Activated CD8-positive, alpha-beta T cell treated with anti-CD3 and anti-CD28 coated beads, Interleukin-2, amount 10 ng/mL, durations not matched to agents 7 days and 5 days (primary cell): Measurements from ENCODE around the gene CDCP1. TPM values are rescaled to one million over a fixed set of nuclear protein-coding genes. Genes with fewer than 3 reads are reported as not detected.
A peak's percentile ranks its signal among the peaks of the same experiment; 100 is the strongest.

Experiments used
- ATAC-seq: fragments of 150-1000 bp; cut with Tn5 transposase; one replicate; pipeline ENCODE4 v1.10.0; 2021; ENCODE audit warnings: moderate library complexity
- CTCF ChIA-PET: fragments of 350-600 bp; sonication (Branson Sonifier 250); formaldehyde crosslinking; loops from one replicate; lab custom pipeline; 2021; ENCODE audit warnings: antibody characterized with exemption; lab: Charles Lee
- POLR2A ChIA-PET: fragments of 350-600 bp; sonication (Branson Sonifier 250); formaldehyde crosslinking; loops from one replicate; lab custom pipeline; 2021; ENCODE audit warnings: antibody characterized with exemption; lab: Charles Lee
- DNase-seq: peaks from one replicate; pipeline ENCODE4 v3.0.0-alpha.2; 2020
- H3K27ac Mint-ChIP-seq: one replicate; pipeline ENCODE4 v1.8.0; 2021; ENCODE audit warnings: mild to moderate bottlenecking, mixed read lengths
- H3K27me3 Mint-ChIP-seq: one replicate; pipeline ENCODE4 v1.8.0; 2021; ENCODE audit warnings: low read depth, mixed read lengths
- H3K36me3 Mint-ChIP-seq: one replicate; pipeline ENCODE4 v1.8.0; 2021; ENCODE audit warnings: low read depth, mixed read lengths
- H3K4me1 Mint-ChIP-seq: one replicate; pipeline ENCODE4 v1.8.0; 2021; ENCODE audit warnings: low read depth, mixed read lengths
- H3K4me3 Mint-ChIP-seq: one replicate; pipeline ENCODE4 v1.8.0; 2021; ENCODE audit warnings: mild to moderate bottlenecking, mixed read lengths
- H3K9me3 Mint-ChIP-seq: one replicate; pipeline ENCODE4 v1.8.0; 2022; ENCODE audit warnings: mixed read lengths; ENCODE audit not compliant: insufficient read depth
- total RNA-seq, 2 experiments: library from RNA; stranded (reverse); gene quantifications; one replicate each; pipeline ENCODE4 v1.2.3, GENCODE V29; 2021

CDCP1 gene
- total RNA-seq, 2 experiments from 2014 or later = 16.4 to 17.7 TPM

GRCh38 chr3:45132568-45133211, 13.5 kb downstream of the CDCP1 start:
- DNase-seq = no peak
- no peak for ATAC-seq
- Mint-ChIP-seq H3K4me3 (no peak overlapping the region), H3K27ac (no peak overlapping the region), H3K27me3 (peaks cover 8% of the 10 kb centered on the region), H3K4me1 (peaks cover 13% of the 10 kb centered on the region), H3K9me3 (no peaks in the 10 kb centered on the region), H3K36me3 (peaks cover 2% of the 10 kb centered on the region)
- POLR2A ChIA-PET = interaction anchor here (1.5 kb wide), 1 partner anchor 14 kb away, joined by 4 read pairs; no protein-coding TSS in a partner anchor
- CTCF ChIA-PET = interaction anchor here (1.2 kb wide), 1 partner anchor 10 kb away, joined by 5 read pairs; no protein-coding TSS in a partner anchor

DNA sequence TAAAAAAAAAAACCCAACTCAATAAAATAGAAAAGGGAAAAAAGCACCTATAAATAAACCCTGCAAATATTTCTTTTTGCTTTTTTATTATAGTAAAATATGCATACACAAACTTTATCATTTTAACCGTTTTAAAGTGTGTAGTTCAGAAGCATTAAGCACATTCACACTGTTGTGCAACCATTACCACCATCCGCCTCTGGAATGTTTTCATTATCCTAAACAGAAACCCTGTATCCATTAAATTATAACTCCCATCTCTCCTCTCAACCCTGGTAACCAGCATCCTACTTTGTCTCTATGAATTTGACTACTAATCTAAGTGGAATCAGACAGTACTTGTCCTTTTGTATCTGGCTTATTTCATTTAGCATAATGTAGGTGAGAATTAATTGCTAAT, 15.0 kb downstream of the CDCP1 start:
- no peak overlapping the region for H3K27ac Mint-ChIP-seq
- DNase-seq = no peak
- ChIA-PET POLR2A (no interaction called here), CTCF (interaction anchor here (1.3 kb wide), 1 partner anchor 90 kb away, joined by 3 read pairs; no protein-coding TSS in a partner anchor)
- no peak overlapping the region for H3K4me3 Mint-ChIP-seq
- peaks cover 4% of the 10 kb centered on the region for H3K27me3 Mint-ChIP-seq
- peaks cover 9% of the 10 kb centered on the region for H3K36me3 Mint-ChIP-seq
- peaks cover 24% of the 10 kb centered on the region for H3K4me1 Mint-ChIP-seq
- no peak for ATAC-seq
- no peaks in the 10 kb centered on the region for H3K9me3 Mint-ChIP-seq

DNA sequence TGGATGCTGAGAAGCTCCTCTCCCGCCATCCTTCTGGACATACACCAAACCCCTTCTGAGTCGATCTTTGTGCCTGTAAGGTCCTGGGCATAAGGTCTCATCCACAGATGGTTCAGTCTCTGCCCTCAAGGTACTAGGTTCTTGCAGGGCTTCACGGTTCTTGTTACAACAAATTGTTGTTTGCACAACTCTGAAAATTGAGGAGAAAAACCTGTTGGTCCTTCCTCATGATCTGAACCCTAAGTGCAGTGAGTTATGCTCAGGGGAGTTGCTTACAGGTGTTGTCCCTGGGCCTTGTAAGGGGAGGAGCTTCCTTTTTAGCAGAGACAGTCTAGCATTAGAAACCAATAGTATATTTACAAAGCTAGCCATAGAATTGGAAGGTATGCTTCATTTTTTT, 15.7 kb downstream of the CDCP1 start:
- peaks cover 9% of the 10 kb centered on the region for H3K36me3 Mint-ChIP-seq
- ChIA-PET CTCF (interaction anchor here (0.9 to 1.3 kb wide), 2 partner anchors 80 to 89 kb away, joined by 3 read pairs; no protein-coding TSS in a partner anchor), POLR2A (no interaction called here)
- no peak overlapping the region for H3K4me3 Mint-ChIP-seq
- DNase-seq (no peak), ATAC-seq (no peak)
- no peaks in the 10 kb centered on the region for H3K9me3 Mint-ChIP-seq
- H3K4me1 Mint-ChIP-seq = peaks cover 27% of the 10 kb centered on the region
- no peak overlapping the region for H3K27ac Mint-ChIP-seq
- peaks cover 4% of the 10 kb centered on the region for H3K27me3 Mint-ChIP-seq

GRCh38 chr3:45128950-45129349, 17.2 kb downstream of the CDCP1 start:
- Mint-ChIP-seq H3K27me3 (peaks cover 8% of the 10 kb centered on the region), H3K9me3 (no peaks in the 10 kb centered on the region), H3K4me3 (no peak overlapping the region), H3K36me3 (peaks cover 19% of the 10 kb centered on the region), H3K4me1 (peaks cover 27% of the 10 kb centered on the region), H3K27ac (no peak overlapping the region)
- ChIA-PET POLR2A (interaction anchor here (0.7 kb wide), 1 partner anchor 44 kb away, joined by 4 read pairs; no protein-coding TSS in a partner anchor), CTCF (no interaction called here)
- DNase-seq = no peak
- no peak for ATAC-seq

- Mint-ChIP-seq H3K36me3 (peaks cover 21% of the 10 kb centered on the region), H3K27me3 (peaks cover 16% of the 10 kb centered on the region), H3K9me3 (no peaks in the 10 kb centered on the region), H3K4me3 (no peak overlapping the region), H3K27ac (no peak overlapping the region), H3K4me1 (peaks cover 36% of the 10 kb centered on the region)
- ChIA-PET POLR2A (no interaction called here), CTCF (no interaction called here)
- no peak for ATAC-seq
- no peak for DNase-seq
These were observed 18.9 kb downstream of the CDCP1 start for GRCh38 chr3:45127130-45127822.

DNA sequence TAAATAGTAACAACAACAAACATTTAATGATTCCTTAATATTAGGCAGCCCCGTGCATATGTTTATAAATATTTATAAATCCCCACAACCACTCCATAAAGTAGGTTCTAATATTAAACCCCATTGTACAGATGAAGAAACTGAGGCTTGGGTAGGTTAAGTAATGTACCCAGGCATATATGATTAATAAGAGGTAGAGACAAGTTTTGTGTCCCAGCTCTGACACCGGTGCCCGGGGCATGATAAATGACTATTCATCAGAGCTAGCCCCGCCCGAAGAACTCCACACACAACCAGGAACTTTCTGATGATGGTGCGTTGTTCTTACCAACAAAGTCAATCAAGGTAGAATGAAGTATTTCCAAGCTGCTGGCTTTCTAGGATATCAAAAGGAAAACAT, 19.4 kb downstream of the CDCP1 start:
- POLR2A ChIA-PET = no interaction called here
- H3K4me1 Mint-ChIP-seq = peaks cover 36% of the 10 kb centered on the region
- peaks cover 16% of the 10 kb centered on the region for H3K27me3 Mint-ChIP-seq
- H3K27ac Mint-ChIP-seq = no peak overlapping the region
- no peak overlapping the region for H3K4me3 Mint-ChIP-seq
- CTCF ChIA-PET = no interaction called here
- no peaks in the 10 kb centered on the region for H3K9me3 Mint-ChIP-seq
- DNase-seq = no peak
- ATAC-seq = no peak
- H3K36me3 Mint-ChIP-seq = peaks cover 21% of the 10 kb centered on the region

DNA sequence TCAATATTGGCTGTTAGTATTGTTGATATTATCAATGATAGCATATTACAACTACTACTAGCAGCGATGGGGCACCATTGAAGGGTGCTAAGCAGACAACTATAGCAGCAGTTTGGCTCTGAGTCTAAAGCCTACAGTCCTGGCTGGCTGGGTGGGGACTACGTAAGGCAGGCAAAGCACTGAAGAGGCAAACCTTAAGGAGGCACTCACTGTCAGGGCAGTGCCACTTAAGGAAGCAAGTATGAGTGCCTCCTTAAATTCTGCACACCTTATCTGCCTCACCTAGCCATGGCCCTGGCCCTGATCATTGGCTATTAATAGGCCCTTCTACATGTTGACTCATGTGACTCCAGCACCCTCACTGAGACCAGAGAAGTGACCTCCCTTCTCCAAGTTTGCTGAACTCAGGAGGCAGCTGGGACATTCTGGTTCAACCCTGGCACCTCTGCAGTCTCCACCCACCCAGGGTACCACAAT, 20.6 kb downstream of the CDCP1 start:
- ATAC-seq (no peak), DNase-seq (no peak)
- H3K27me3 Mint-ChIP-seq = peaks cover 22% of the 10 kb centered on the region
- CTCF ChIA-PET = no interaction called here
- POLR2A ChIA-PET = no interaction called here
- no peak overlapping the region for H3K4me3 Mint-ChIP-seq
- H3K36me3 Mint-ChIP-seq = peaks cover 25% of the 10 kb centered on the region
- peaks cover 45% of the 10 kb centered on the region for H3K4me1 Mint-ChIP-seq
- peak overlapping the region; percentile 12 for H3K27ac Mint-ChIP-seq
- no peaks in the 10 kb centered on the region for H3K9me3 Mint-ChIP-seq

GRCh38 chr3:45124956-45125355, 21.2 kb downstream of the CDCP1 start:
- ATAC-seq (no peak), DNase-seq (no peak)
- ChIA-PET POLR2A (no interaction called here), CTCF (no interaction called here)
- Mint-ChIP-seq H3K27me3 (peaks cover 22% of the 10 kb centered on the region), H3K4me1 (peaks cover 52% of the 10 kb centered on the region), H3K36me3 (peaks cover 30% of the 10 kb centered on the region), H3K4me3 (no peak overlapping the region), H3K9me3 (no peaks in the 10 kb centered on the region), H3K27ac (no peak overlapping the region)

DNA sequence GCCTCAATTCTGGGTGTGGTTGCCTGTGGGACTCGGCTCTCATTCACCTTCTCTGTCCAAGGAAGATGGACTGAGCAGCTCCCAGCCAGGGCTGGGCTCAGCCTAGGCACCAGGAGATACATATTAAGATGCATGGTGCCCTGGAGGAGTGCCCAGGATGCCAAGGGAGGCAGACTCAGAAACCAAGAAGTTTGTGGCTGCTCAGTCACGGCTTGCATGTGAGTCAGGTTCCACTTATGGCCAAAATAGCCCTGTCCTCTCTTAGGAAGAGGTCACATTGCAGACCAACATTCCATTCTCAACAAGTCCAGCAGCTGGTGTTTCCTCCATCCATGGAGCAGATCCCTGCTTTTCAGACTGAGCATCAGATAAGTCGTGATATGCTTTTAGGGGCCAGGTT, 21.8 kb downstream of the CDCP1 start:
- H3K4me3 Mint-ChIP-seq = no peak overlapping the region
- no peak overlapping the region for H3K27ac Mint-ChIP-seq
- ChIA-PET CTCF (interaction anchor here (1.2 kb wide), 1 partner anchor 16 kb away, joined by 3 read pairs; no protein-coding TSS in a partner anchor), POLR2A (no interaction called here)
- H3K9me3 Mint-ChIP-seq = no peaks in the 10 kb centered on the region
- peaks cover 58% of the 10 kb centered on the region for H3K4me1 Mint-ChIP-seq
- ATAC-seq (no peak), DNase-seq (no peak)
- H3K27me3 Mint-ChIP-seq = peaks cover 18% of the 10 kb centered on the region
- H3K36me3 Mint-ChIP-seq = peaks cover 32% of the 10 kb centered on the region

GRCh38 chr3:45123581-45124269, 22.5 kb downstream of the CDCP1 start:
- no peak for DNase-seq
- ChIA-PET CTCF (interaction anchor here (0.9 to 1.2 kb wide), 2 partner anchors 8 to 16 kb away, joined by 3 to 5 read pairs; no protein-coding TSS in a partner anchor), POLR2A (no interaction called here)
- Mint-ChIP-seq H3K36me3 (peaks cover 32% of the 10 kb centered on the region), H3K4me1 (peaks cover 64% of the 10 kb centered on the region), H3K9me3 (no peaks in the 10 kb centered on the region), H3K27ac (no peak overlapping the region), H3K27me3 (peaks cover 18% of the 10 kb centered on the region), H3K4me3 (no peak overlapping the region)
- no peak for ATAC-seq

- DNase-seq (no peak), ATAC-seq (no peak)
- peaks cover 32% of the 10 kb centered on the region for H3K36me3 Mint-ChIP-seq
- POLR2A ChIA-PET = no interaction called here
- H3K4me3 Mint-ChIP-seq = no peak overlapping the region
- peaks cover 68% of the 10 kb centered on the region for H3K4me1 Mint-ChIP-seq
- CTCF ChIA-PET = interaction anchor here (0.9 to 1.2 kb wide), 2 partner anchors 9 to 17 kb away, joined by 3 to 5 read pairs; no protein-coding TSS in a partner anchor
- H3K27ac Mint-ChIP-seq = no peak overlapping the region
- H3K27me3 Mint-ChIP-seq = peaks cover 18% of the 10 kb centered on the region
- H3K9me3 Mint-ChIP-seq = no peaks in the 10 kb centered on the region
These were observed 23.1 kb downstream of the CDCP1 start for GRCh38 chr3:45123030-45123429.
